Heart right ventricle (tissue), 16 donors: ENCODE results near the gene FOLR1. TPM values are rescaled to one million over a fixed set of nuclear protein-coding genes. Genes with fewer than 3 reads are reported as not detected.
"Not testable (repeated sequence)": the region's sequence is repeated elsewhere in the genome, so short reads cannot be mapped to it uniquely, and the experiment has no call there.

Experiments
- ATAC-seq, 8 donors: fragments of 200-7000 bp; cut with Tn5 transposase; one replicate each; pipeline ENCODE4 v1.9.1; 2020; ENCODE audit warnings: mild to moderate bottlenecking in 8 of 8, moderate library complexity in 8 of 8, moderate number of reproducible peaks in 1 of 8
- DNase-seq, 2 donors: peaks; one replicate each; pipeline ENCODE4 v3.0.0-alpha.2; 2020
- H3K27ac ChIP-seq, 10 donors: fragments of 200-600 bp; sonication (generic) in 2 of 10; one replicate each; pipeline versions ENCODE4 v1.5.0 to v1.8.0; 2020 to 2022; ENCODE audit warnings: mild to moderate bottlenecking in 3 of 10
- H3K27me3 ChIP-seq, 7 donors: fragments of 200-600 bp; one replicate each; pipeline ENCODE4 v1.8.0; 2021 to 2022; ENCODE audit warnings: mild to moderate bottlenecking in 2 of 7
- H3K36me3 ChIP-seq, 9 donors: fragments of 200-600 bp; sonication (generic) in 1 of 9; one replicate each; pipeline versions ENCODE4 v1.5.0 to v1.8.0; 2020 to 2022; ENCODE audit warnings: mild to moderate bottlenecking in 2 of 9
- H3K4me1 ChIP-seq, 9 donors: fragments of 200-600 bp; sonication (generic) in 1 of 9; one replicate each; pipeline versions ENCODE4 v1.5.0 to v1.8.0; 2020 to 2022; ENCODE audit warnings: mild to moderate bottlenecking in 4 of 9
- H3K4me3 ChIP-seq, 10 donors: fragments of 200-600 bp; sonication (generic) in 2 of 10; one replicate each; pipeline versions ENCODE4 v1.5.0 to v1.8.0; 2020 to 2022; ENCODE audit warnings: mild to moderate bottlenecking in 7 of 10, moderate library complexity in 2 of 10
- H3K9me3 ChIP-seq, 11 donors: fragments of 200-600 bp in 10 of 11; sonication (generic) in 2 of 11; one replicate each; pipeline versions ENCODE4 v1.5.0 to v1.8.0; 2013 to 2022; ENCODE audit warnings: mild to moderate bottlenecking in 2 of 11, control low read depth in 1 of 11, moderate library complexity in 1 of 11
- whole genome bisulfite sequencing, 2 donors: extraction: QIAGEN DNeasy Blood & Tissue Kit; methylation state at CpG; one replicate each; pipeline ENCODE4 v1.1.7; 2013; ENCODE audit warnings: inconsistent platforms in 1 of 2; 5-methylcytosine and 5-hydroxymethylcytosine counted together
- intact Hi-C, 10 donors: fragments of 100-400 bp; cut with DNase I; formaldehyde crosslinking; loops; one replicate each; pipeline versions ENCODE4 v1.11.1 to v1.14.2; 2022
- polyA plus RNA-seq, 2 donors: library from polyadenylated mRNA; stranded (reverse); fragments of 200-250 nt; gene quantifications; one replicate each; pipeline ENCODE4 v1.2.3, GENCODE V29; 2013
- total RNA-seq, 10 donors: library from RNA; stranded (reverse); fragmentation: NEBNext Ultra II Directional in 3 of 10; extraction: Animal tissue kit (Norgen Biotek cat#: 25700) in 3 of 10; gene quantifications; one replicate each; pipeline versions ENCODE4 v1.2.1 to v1.2.4, GENCODE V29; 2021 to 2023
- TF ChIP-seq, protein P1 (sequence below), 9 donors: fragments of 200-600 bp; sonication (generic) in 2 of 9; IDR thresholded peaks; one replicate each; pipeline versions ENCODE4 v1.5.0 to v1.8.0; 2021 to 2022; ENCODE audit warnings: antibody characterized with exemption in 9 of 9, mild to moderate bottlenecking in 5 of 9, moderate library complexity in 1 of 9
- donor health status: Arrhythmogenic right ventricular cardiomyopathy.
- donor health status: ischemic (EF 13 %, LVEDD 7.1; RV severe dilation, severe dysfunction).
- donor health status: healthy with polysubstance abuse.
- donor health status: DM: no; HTN: yes; CAD: no.
- donor health status: DM: no; HTN: no; CAD: no.
- donor health status: ischemic (EF 25% LVEDD 6.9; RV normal size, moderate dysfunction).
- donor health status: ischemic (EF 25% LVEDD 5.7; RV mildly dilated, moderate dysfunction).
- donor health status: healthy.
- donor health status: DM: yes; HTN: yes; CAD: no.
- donor health status: Ischemic cardiomyopathy.
- donor health status: ischemic (EF 35%, LVEDD 5.7; RV mildly dilated, moderate dysfunction).
- donor health status: nonischemic (EF 11% LVEDD 7.7; RV severe dilation, severe dysfunction).
- donor health status: DM: yes; HTN: yes; CAD: no.
- donor health status: PGD.
- donor health status: ischemic (EF 29% LVEDD 5.4; RV normal size, mild dysfunction).
- donor health status: nonischemic (EF 23%, LVEDD 6.1; RV moderate dilation, normal function).

FOLR1 gene
- total and polyA plus RNA-seq, 12 donors, result 0.16 to 1.4 (median 0.42) TPM; not detected in 3

DNA sequence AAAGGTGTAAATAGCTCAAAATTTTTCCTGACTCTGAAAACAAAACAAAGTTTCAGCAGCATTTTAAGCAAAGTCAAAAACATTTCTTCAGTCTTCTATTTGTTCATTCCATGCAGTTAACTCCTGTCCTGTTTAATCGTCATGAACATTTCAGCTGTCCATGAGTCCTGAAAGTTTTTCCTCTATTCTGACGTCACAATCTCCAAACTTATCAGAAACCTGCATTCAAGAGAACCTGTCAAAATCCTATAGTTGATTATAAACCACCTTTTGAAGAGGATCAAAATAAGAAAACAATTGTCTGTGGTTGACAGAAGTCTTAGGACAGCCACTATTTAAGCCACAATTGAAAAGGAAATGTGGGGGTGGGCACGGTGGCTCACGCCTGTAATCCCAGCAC, 41.1 kb upstream of the FOLR1 start:
- H3K27ac ChIP-seq, result no peak overlapping the region
- DNase-seq, result no peak
- H3K4me1 ChIP-seq, result no peaks in the 10 kb centered on the region
- TF ChIP-seq, protein P1, sequence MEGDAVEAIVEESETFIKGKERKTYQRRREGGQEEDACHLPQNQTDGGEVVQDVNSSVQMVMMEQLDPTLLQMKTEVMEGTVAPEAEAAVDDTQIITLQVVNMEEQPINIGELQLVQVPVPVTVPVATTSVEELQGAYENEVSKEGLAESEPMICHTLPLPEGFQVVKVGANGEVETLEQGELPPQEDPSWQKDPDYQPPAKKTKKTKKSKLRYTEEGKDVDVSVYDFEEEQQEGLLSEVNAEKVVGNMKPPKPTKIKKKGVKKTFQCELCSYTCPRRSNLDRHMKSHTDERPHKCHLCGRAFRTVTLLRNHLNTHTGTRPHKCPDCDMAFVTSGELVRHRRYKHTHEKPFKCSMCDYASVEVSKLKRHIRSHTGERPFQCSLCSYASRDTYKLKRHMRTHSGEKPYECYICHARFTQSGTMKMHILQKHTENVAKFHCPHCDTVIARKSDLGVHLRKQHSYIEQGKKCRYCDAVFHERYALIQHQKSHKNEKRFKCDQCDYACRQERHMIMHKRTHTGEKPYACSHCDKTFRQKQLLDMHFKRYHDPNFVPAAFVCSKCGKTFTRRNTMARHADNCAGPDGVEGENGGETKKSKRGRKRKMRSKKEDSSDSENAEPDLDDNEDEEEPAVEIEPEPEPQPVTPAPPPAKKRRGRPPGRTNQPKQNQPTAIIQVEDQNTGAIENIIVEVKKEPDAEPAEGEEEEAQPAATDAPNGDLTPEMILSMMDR (IDR thresholded peaks at IDR 0.05), result no peak
- H3K27me3 ChIP-seq, result peaks cover 0 to 8% (median 0%) of the 10 kb centered on the region in 7 donors
- WGBS, 2 donors, result 64 to 75% methylated on average over 4 of the region's 4 CpGs
- H3K4me3 ChIP-seq, result no peak overlapping the region
- H3K36me3 ChIP-seq, result no peaks in the 10 kb centered on the region
- no peaks in the 10 kb centered on the region for H3K9me3 ChIP-seq
- ATAC-seq, result no peak
- intact Hi-C loops, result no loop called here

- H3K4me1 ChIP-seq, H3K27ac ChIP-seq, H3K36me3 ChIP-seq, intact Hi-C loops, DNase-seq, H3K4me3 ChIP-seq, ATAC-seq, H3K9me3 ChIP-seq: not testable (repeated sequence)
- H3K27me3 ChIP-seq, result peaks cover 0 to 13% (median 4%) of the 10 kb centered on the region in 7 donors
- 86 to 88% methylated on average over 6 of the region's 6 CpGs for WGBS, 2 donors
Measured at GRCh38 chr11:72153874-72154273, 38.1 kb upstream of the FOLR1 start.

DNA sequence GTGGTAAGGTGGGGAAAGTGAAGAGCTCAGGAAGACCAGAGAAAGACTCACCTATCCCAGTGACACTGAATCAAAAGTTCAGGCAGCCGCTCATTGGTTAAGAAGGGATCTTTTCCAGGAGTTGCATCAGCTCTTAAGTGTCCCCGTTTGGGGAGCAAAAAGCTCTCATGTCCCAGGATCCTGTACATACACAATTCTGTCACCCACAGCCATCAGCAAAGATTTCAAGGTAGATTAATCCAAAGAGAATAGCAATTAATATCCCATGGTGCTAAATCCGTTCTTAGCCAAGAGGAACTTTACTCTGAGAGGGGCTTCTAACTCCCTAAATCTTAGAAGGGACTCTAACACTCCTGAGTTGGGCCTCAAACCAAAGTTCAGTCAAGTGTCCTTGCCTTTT, 37.1 kb upstream of the FOLR1 start:
- DNase-seq (no peak), ATAC-seq (no peak)
- Histone ChIP-seq H3K4me1 (no peaks in the 10 kb centered on the region), H3K36me3 (no peaks in the 10 kb centered on the region), H3K4me3 (no peak overlapping the region), H3K27me3 (peaks cover 0 to 16% (median 13%) of the 10 kb centered on the region in 7 donors), H3K9me3 (no peaks in the 10 kb centered on the region), H3K27ac (no peak overlapping the region)
- intact Hi-C loops, result no loop called here
- WGBS, 2 donors, result 82 to 90% methylated on average over 3 of the region's 3 CpGs
- TF ChIP-seq, protein P1 (IDR thresholded peaks at IDR 0.05), result no peak

DNA sequence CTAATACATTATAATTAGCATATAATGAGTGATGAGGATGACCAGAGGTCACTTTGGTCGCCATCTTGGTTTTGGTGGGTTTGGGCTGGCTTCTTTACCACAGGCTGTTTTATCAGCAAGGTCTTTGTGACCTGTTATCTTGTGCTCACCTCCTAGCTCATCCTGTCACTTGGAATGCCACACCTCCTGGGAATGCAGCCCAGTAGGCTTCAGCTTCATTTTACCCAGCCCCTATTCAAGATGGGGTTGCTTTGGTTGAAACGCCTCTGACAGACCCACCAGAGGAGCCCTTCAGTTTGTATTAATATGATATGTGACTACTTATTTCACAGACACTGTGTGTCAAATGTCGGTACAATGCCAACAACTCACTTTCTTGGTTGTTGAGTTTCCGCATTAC, 36.2 kb upstream of the FOLR1 start:
- ATAC-seq (no peak), DNase-seq (no peak)
- Histone ChIP-seq H3K9me3 (no peaks in the 10 kb centered on the region), H3K4me3 (no peak overlapping the region), H3K36me3 (no peaks in the 10 kb centered on the region), H3K27ac (no peak overlapping the region), H3K27me3 (peaks cover 0 to 23% (median 19%) of the 10 kb centered on the region in 7 donors), H3K4me1 (no peaks in the 10 kb centered on the region)
- 83 to 89% methylated on average over 4 of the region's 4 CpGs for WGBS, 2 donors
- intact Hi-C loops, result no loop called here
- TF ChIP-seq, protein P1 (IDR thresholded peaks at IDR 0.05), result no peak

DNA sequence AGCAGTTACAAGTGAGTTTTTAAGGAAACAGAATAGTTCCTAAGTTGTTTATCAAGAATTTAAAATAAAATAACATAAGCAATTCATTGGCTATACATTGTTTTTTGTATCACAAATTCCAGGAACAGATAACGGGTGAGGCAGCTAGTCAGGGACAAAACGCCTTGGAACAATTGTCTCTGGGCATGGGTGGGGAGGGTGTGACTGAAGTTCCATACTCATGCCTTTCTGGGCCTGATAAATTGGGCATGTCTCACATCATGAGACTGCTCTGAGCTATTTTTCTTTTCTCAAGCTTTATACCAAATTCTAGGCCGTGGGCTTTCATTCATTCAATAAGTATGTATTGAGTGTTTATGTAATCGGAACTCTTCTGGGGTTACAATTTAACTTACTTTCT, 34.8 kb upstream of the FOLR1 start:
- no peak overlapping the region for H3K27ac ChIP-seq
- intact Hi-C loops, result no loop called here
- WGBS, 2 donors, result 71 to 79% methylated on average over 4 of the region's 4 CpGs
- H3K27me3 ChIP-seq, result peaks cover 0 to 26% (median 22%) of the 10 kb centered on the region in 7 donors
- ATAC-seq (no peak), DNase-seq (no peak)
- H3K4me1 ChIP-seq, result no peaks in the 10 kb centered on the region
- TF ChIP-seq, protein P1 (IDR thresholded peaks at IDR 0.05), result no peak
- H3K36me3 ChIP-seq, result no peaks in the 10 kb centered on the region
- no peak overlapping the region for H3K4me3 ChIP-seq
- no peaks in the 10 kb centered on the region for H3K9me3 ChIP-seq
